ENCODE measurements around the gene NEK6.

NEK6 gene

GRCh38 chr9:124293718-124294506, 36.2 kb downstream of the NEK6 start:
- no peak for DNase-seq (ENCODE audit: low read depth in 2 of 2, low spot score in 1 of 2)

GRCh38 chr9:124295159-124295794, 37.5 kb downstream of the NEK6 start:
- no peak for DNase-seq (ENCODE audit: low read depth in 2 of 2, low spot score in 1 of 2)

- no peak for DNase-seq (ENCODE audit: low read depth in 2 of 2, low spot score in 1 of 2)
Measured at GRCh38 chr9:124296094-124296493, 38.3 kb downstream of the NEK6 start.

- DNase-seq (ENCODE audit: low read depth in 2 of 2, low spot score in 1 of 2), result no peak
Measured at GRCh38 chr9:124296796-124297550, 39.2 kb downstream of the NEK6 start.

- DNase-seq (ENCODE audit: low read depth in 2 of 2, low spot score in 1 of 2), result no peak
Measured at GRCh38 chr9:124297551-124297901, 39.8 kb downstream of the NEK6 start.

- no peak for DNase-seq (ENCODE audit: low read depth in 2 of 2, low spot score in 1 of 2)
Measured at GRCh38 chr9:124297915-124298645, 40.3 kb downstream of the NEK6 start.

GRCh38 chr9:124298646-124299235, 41.0 kb downstream of the NEK6 start:
- no peak for DNase-seq (ENCODE audit: low read depth in 2 of 2, low spot score in 1 of 2)

GRCh38 chr9:124299515-124300090, 41.9 kb downstream of the NEK6 start:
- no peak for DNase-seq (ENCODE audit: low read depth in 2 of 2, low spot score in 1 of 2)

- DNase-seq (ENCODE audit: low read depth in 2 of 2, low spot score in 1 of 2), result no peak
Measured at GRCh38 chr9:124300312-124300711, 42.6 kb downstream of the NEK6 start.

- DNase-seq (ENCODE audit: low read depth in 2 of 2, low spot score in 1 of 2), result no peak
Measured at GRCh38 chr9:124302921-124303320, 45.2 kb downstream of the NEK6 start.

- no peak for DNase-seq (ENCODE audit: low read depth in 2 of 2, low spot score in 1 of 2)
Measured at GRCh38 chr9:124303762-124304161, 46.0 kb downstream of the NEK6 start.

- DNase-seq (ENCODE audit: low read depth in 2 of 2, low spot score in 1 of 2), result no peak
Measured at GRCh38 chr9:124304285-124304684, 46.5 kb downstream of the NEK6 start.

- no peak for DNase-seq (ENCODE audit: low read depth in 2 of 2, low spot score in 1 of 2)
Measured at GRCh38 chr9:124306098-124306735, 48.5 kb downstream of the NEK6 start.

GRCh38 chr9:124307379-124308030, 49.8 kb downstream of the NEK6 start:
- DNase-seq (ENCODE audit: low read depth in 2 of 2, low spot score in 1 of 2), result no peak

GRCh38 chr9:124308606-124309491, 51.1 kb downstream of the NEK6 start:
- DNase-seq (ENCODE audit: low read depth in 2 of 2, low spot score in 1 of 2), result no peak

GRCh38 chr9:124309667-124310084, 51.9 kb downstream of the NEK6 start:
- DNase-seq (ENCODE audit: low read depth in 2 of 2, low spot score in 1 of 2), result no peak

- DNase-seq (ENCODE audit: low read depth in 2 of 2, low spot score in 1 of 2), result no peak
Measured at GRCh38 chr9:124311283-124311682, 53.5 kb downstream of the NEK6 start.
